Measurements from ENCODE around the gene EEA1.

The EEA1 gene

GRCh38 chr12:92743026-92743425, 186.1 kb downstream of the EEA1 start:
- DNase-seq, result no peak

GRCh38 chr12:92740411-92740810, 188.7 kb downstream of the EEA1 start:
- DNase-seq, result no peak

GRCh38 chr12:92739113-92739512, 190.0 kb downstream of the EEA1 start:
- no peak for DNase-seq

GRCh38 chr12:92737855-92738850, 190.9 kb downstream of the EEA1 start:
- no peak for DNase-seq

GRCh38 chr12:92736605-92737004, 192.5 kb downstream of the EEA1 start:
- DNase-seq, result no peak

GRCh38 chr12:92735131-92735721, 193.9 kb downstream of the EEA1 start:
- DNase-seq, result peak; percentile 30

- DNase-seq, result no peak
These were observed 195.4 kb downstream of the EEA1 start for GRCh38 chr12:92733661-92734060.

- no peak for DNase-seq
These were observed 195.9 kb downstream of the EEA1 start for GRCh38 chr12:92733181-92733580.

GRCh38 chr12:92732716-92733115, 196.4 kb downstream of the EEA1 start:
- DNase-seq, result no peak

GRCh38 chr12:92732216-92732615, 196.9 kb downstream of the EEA1 start:
- no peak for DNase-seq

GRCh38 chr12:92730758-92731157, 198.3 kb downstream of the EEA1 start:
- DNase-seq, result no peak

- no peak for DNase-seq
These were observed 199.3 kb downstream of the EEA1 start for GRCh38 chr12:92729773-92730305.

GRCh38 chr12:92726850-92727249, 202.2 kb downstream of the EEA1 start:
- no peak for DNase-seq

- no peak for DNase-seq
These were observed 206.2 kb downstream of the EEA1 start for GRCh38 chr12:92722897-92723296.

- no peak for DNase-seq
These were observed 207.4 kb downstream of the EEA1 start for GRCh38 chr12:92721656-92722055.

GRCh38 chr12:92721130-92721529, 208.0 kb downstream of the EEA1 start:
- DNase-seq, result no peak
